Middle frontal gyrus (tissue), 1 donor: ENCODE data around the gene CDS1.
"Not testable (repeated sequence)": the region's sequence is repeated elsewhere in the genome, so short reads cannot be mapped to it uniquely, and the experiment has no call there.

Experiments
- DNase-seq: peaks from one replicate; pipeline ENCODE4 v3.0.0-alpha.2; 2015; ENCODE audit warnings: low spot score; ENCODE audit errors: extremely low spot score

Gene CDS1

DNA sequence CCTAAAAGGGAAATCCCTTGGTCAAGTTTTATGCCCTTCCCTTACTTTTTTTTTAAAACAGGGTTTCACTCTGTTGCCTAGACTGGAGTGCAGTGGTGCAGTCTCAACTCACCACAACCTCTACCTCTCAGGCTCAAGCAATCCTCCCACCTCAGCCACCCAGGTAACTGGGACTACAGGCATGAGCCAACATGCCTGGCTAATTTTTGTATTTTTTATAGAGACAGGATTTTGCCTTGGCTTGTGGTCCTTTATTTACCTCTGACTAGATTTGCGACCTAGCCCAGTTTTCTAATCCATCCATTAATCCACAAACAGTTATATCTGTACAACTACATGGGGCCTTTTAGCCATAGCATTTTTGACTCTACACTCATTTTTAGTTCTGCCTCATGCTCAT, 23.7 kb downstream of the CDS1 start:
- DNase-seq = no peak

DNA sequence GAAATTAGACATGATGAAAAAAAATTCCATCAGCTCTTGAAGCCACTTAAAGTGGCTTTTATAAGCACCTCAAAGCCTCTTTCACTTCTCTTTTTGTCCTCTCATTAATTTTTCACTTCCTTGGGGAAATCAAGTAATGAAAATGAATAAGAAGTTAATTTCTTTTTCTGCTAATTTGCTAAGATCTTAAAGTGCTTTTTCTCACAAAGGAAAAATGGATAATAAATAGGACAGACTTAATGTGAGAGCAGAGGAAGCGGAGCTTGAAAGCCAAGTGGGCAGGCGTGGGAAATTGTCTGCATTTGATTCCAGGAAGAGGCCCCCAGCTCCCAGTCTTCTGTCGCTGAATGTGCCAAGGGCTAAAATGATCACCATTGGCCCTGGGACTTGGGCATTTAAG, 28.6 kb downstream of the CDS1 start:
- DNase-seq = no peak

DNA sequence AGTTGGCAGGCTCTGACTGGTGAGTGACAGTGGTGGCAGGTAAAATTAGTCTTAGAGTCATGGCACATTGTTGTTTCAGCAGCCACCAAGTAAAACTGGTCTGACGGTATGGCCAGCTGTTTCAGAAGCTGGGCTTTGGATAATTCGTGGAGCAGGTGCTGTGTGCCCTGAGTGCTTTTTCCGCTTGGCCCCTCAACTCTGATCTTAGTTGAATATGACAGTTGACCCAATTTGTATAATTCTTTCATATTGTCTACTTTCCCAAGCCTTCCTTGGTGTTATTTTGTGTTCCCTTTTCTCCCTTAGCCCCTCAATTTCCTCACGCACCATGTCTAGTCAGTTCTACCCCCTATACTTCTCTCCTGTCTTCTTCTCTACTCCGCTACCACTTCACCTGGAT, 32.0 kb downstream of the CDS1 start:
- no peak for DNase-seq

DNA sequence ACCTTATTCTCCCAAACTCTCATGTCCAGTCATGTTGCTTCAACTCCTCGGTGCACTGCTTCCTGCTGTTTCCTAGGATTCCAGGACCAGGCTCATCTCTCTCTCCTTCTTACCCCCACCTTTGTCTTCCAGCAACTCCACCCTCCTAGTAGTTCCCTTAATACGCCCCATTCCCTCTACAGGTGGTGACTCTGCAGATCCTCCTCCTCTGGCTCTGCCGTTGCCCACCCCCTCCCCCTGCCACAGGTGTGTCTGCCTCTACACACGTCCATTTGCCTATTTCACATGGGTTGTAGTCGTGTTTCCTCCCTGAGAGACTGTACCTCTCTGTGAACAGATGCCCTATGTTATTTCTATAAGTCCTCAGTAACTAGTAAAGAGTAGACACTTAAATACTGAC, 32.4 kb downstream of the CDS1 start:
- DNase-seq = no peak

DNA sequence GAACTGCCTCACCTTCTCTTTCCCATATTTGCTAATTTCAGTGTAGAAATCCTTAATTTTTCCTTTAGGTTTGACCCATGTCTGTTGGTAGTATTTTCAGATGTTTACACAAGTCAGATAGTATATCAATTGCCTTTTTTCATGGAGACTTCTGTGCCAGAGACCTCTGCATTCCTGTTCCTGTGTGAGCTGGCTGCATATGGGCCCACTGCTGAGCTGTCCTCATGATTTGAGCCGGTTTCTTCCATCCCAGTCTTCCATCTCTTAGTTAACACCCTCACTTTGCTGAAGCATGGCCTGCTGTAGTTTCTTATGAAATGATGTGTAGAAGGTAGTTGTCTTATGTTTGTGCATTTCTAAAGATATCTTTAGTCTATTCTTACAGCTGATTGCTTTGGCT, 40.0 kb downstream of the CDS1 start:
- no peak for DNase-seq

DNA sequence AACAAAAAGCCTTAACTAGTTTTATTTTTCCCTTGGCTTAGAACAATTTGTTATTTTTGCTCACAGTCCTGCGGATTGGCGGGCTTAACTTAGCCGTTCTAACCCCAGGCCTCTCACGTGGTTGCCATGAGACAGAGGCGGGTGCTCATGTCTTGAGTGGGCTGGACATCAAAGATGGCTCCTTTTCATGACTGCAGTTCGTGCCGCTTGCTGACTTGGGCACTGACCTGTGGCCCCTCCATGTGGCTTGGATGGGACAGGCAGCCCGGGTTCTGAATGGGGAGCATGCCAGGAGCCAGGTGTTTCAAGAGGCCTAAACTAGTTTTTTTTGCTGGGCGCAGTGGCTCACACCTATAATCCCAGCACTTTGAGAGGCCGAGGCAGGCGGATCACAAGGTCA, 40.7 kb downstream of the CDS1 start:
- no peak for DNase-seq

DNA sequence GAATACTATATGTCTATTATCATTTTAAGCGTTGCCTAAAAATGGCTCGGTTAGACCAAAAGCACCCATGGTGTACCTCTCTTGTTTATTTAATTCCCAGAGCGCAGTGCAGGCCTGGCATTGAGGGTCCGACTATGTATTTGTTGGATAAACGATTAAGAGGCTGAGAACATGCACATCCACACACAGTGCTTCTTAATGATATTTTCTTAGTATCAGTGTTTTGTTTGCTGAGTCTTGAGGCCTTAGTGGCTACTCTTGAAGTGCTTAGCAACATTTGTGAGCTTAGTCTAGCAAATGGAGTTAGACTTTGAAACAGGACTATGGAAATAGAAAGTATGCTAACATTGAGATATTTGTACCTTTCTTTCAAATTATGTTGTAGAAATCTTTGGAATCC, 43.7 kb downstream of the CDS1 start:
- no peak for DNase-seq

DNA sequence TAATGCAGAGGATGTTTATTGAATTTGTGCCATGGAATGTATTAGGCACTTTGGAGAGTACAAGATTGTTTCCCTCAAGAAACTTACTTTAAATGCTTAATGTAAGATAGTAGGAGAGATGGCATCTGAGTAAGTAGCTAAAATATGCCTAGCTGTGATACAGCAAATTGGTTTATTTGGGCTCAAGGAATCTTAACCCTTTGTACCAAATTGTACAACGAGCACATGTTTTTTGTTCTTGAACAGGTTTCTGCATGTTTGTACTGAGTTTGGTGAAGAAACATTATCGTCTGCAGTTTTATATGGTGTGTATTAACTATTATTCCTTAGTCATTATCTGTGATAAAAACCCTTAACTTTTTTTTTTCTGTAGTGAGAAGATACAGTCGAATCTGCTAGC, 48.6 kb downstream of the CDS1 start:
- DNase-seq = no peak

DNA sequence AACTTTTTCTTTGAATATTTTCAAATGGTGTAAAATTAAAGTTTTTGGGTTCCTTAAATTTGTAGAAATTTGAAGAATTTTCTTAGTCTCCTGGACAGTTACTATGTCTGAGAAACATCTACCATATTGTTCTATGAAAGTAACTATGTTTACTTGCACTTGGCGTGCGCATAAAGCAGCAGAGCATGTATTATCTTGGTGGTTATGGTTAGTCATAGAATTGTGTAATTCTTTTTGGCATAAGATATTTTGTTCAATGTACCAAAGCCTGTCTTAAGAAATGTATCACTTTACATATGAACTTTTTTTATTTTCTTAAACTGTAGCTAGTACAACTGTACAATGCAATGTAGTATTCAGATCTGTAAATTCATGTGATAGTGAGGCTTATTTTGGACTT, 49.2 kb downstream of the CDS1 start:
- no peak for DNase-seq

DNA sequence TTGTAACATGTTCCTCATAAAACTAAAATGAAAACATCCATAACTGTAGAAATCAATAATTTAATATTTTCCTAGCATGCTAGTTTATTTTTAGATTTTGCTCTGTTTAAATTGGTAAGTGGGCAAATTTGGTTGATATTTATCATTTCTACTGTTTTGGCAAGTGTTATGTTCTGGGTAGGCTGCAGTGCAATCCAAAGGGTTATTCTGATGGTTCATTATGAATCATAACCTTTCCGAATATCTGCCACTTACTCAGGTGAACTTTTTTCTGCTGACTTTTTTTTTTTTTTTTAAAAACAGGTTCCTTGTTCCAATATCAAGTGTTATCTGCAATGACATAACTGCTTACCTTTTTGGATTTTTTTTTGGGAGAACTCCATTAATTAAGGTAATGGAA, 52.0 kb downstream of the CDS1 start:
- no peak for DNase-seq

DNA sequence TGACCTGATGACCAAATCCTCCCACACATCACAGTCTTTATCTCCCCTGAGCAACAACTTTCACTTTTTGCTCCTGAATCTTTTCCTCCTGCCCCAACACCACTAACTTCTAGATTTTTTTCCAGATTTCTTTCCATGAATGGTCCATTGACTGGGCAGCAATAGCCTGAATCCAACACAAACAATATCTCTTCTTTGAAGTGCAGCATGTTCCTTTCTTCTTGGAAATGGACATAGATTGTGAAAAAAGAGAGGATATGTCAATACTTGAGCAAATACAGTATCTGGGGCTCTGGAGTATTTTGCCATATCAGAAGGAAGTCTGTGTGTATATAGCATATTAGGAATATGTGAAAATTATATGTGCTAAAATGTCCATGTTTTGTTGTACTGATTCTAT, 55.2 kb downstream of the CDS1 start:
- DNase-seq = no peak

DNA sequence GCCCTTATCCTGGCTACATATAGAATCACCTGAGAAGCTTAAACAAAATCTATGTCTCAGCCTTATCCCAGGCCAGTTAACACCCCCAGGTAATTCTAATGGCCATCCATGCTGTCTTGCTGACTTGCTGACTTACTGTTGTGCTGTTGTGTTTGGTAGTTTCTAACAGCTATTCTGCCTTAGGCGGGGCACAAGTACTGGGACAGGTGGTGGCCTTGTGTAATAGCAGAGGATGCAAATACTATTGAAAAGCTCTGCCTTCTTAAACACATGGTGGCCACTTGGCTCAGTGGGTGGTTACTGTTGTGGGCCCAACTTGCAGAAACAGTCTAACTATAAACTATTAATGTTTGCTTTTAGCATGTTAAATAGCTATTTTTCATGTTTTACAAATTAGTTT, 56.2 kb downstream of the CDS1 start:
- no peak for DNase-seq

DNA sequence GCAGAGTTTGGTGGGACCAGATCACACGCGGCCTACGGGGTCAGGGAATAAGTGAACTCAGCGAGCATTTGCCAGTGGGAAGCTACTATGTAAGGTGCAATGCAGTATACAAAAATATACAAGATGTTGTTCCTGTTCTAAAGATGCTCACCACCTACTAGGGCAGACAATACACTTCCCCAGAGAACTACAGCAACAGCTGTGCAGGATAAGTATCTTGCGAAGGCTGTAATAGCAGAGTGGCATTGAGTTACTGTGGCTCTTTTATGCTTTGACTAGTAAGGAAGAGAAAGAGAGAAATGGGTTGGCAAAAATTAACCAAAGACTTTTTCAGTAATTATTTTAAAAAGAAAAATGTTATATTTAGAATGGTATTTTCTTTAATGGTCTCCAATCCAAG, 61.2 kb downstream of the CDS1 start:
- DNase-seq = no peak

DNA sequence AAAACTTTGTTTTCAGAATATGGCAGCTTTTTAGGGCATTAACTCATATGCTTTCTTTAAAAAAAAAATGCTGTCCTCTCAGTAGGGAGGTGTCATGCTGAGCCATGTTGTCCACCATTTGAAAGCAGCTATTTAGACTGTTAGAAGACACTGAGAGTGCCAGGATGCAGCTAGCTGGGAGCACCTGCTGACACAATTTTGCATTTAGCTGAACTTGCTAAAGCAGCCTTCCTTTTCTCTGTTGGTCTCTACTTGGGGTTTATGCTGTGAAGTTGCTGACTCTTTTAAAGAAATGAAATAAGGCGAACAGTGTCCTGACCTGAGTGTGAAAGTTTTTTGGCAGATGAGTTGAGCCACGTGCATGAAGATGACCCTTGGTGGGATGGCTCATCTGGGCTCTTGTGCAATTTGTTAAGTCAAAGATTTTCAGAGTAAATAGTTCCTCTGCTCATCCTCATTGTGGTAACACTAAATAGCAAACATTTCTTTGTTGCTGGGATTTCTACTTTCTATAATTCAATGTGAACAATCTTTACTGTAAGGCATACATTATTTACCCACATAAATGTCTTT, 64.5 kb downstream of the CDS1 start:
- no peak for DNase-seq

DNA sequence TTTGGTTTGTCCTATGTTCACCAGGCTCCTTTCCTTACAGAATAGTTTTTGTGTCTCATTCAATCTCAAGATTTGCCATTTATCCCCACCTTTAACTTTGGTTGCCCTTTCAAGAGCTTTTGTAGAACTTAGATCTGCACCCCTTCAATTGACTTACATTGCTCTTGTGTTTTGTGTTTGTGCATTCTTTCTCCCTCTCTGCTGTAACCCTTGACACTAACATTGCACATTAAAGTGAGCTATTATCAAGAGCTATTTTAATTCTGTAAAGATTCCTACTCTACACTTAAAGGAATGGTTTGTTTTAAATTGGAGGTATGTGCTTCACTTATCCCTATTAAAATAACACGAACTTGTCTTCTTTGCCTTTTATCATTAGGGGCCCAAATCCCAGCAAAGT, 65.3 kb downstream of the CDS1 start:
- DNase-seq = no peak

DNA sequence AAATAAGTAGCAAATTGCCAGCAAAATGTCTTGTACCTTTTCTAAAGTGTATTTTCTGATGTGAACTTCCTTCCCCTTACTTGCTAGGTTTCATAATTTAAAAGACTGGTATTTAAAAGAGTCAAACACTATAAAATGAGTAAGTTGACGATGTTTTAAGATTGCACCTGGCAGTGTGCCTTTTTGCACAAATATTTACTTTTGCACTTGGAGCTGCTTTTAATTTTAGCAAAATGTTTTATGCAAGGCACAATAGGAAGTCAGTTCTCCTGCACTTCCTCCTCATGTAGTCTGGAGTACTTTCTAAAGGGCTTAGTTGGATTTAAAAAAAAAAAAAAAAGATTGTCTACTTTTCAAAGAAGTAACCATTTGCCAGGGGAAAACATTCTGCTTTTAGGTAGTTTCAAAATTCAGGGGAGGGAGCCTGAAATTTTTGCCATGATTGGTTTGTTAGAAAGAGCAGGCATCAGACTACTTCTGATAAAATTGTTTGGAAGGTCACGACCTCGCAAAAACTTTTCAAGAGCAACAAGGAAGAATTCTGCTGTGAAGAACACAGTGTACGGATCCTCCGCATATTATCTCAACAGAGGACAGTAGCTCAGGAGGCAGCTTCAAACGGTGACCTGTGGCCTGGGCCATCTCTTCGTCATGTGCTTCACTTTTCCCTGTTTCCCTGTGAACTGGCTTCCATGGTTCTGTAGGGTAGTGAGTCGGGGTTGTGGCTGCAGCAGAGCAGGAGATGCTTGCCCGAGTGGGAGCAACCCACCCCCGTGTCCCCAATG, 66.1 kb downstream of the CDS1 start:
- no peak for DNase-seq

DNA sequence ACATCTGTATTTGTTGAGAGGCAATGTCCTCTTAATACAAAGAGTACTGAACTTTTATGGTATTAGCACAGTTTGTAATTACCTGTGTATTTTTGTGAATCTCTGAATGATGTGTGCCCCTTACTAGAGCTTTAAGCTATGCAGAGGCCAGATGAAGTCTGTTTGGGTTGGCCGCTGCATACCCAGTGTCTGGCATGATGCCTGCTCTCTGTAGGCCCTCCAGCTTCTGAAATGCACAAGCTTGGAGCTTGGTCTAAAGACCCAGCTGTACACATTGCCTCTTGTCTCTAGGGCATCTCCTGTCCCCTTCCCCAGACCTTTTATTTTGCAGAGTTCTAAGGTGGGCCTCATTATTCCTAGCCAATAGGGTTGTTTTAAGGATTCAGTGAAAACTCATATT, 68.6 kb downstream of the CDS1 start:
- no peak for DNase-seq

DNA sequence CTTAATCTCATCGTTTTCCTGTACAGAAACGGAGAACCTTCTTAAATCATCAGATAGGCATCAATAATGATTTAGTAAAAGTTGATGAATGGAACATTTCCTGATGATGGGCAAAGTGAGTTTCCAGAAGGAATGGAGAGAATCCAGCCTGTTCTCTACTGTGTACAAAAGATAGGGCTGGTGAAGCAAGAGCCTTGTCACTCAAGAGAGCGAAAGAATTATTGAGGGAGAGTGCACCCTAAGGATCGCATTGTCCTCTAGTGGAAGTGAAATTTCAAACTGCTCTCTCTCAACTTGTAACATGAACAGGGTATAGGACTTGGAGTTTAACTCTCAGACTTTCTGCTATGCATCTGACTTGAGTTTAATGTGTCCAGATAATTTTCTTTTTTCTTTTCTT, 69.6 kb downstream of the CDS1 start:
- no peak for DNase-seq

DNA sequence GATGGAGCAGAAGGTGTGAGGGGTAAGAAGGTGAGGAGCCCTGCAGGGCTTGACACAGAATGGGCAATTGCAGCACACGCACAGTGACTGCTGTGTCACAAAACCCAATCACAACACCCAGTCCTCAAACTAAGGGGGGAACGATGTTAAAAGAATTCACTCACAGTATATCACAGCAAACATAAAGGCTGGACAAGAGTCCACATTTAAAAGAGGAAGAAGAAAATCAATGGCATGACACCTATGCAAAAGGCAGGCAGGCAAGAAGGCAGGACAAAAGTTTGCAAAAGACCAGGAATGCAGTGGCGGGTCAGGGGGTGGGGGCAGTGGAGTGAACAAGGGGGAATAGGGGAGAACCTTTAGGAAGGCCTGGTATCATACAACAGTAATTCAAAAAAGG, 77.7 kb downstream of the CDS1 start:
- no peak for DNase-seq

DNA sequence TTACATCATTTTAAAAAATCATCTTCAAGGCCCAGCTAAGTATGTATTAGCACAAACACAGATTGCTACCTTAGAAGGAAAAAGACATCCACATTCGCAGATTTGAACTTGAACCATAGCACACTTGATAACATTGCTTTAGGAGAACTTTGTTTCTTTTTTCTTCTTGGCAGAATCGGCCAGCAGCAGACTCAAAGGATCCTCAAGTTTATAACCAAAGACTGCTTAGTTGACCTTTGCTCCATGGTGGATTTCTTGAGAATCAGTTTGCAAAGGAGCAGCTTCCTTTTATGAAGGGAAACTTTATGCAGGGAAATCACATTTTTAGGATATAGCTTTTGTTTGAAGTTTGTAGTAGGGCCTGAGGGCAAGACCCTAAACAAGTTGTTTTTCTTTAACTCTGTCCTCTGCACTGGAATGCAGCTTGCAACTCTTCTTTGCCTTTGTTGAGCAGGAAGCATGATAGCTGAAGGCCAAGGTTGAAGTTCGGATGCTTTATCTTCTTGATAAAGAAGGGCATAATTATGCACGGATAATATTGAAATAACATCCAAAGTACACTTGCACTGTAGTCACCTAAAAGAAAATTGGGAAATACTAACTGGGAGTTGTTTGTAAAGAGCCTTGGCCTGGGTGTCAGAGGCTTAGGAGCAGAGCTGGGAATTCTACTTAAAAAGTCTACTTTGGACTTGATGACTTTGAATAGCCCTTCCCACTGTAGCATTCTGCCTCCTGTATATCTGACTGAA, 78.4 kb downstream of the CDS1 start:
- no peak for DNase-seq

DNA sequence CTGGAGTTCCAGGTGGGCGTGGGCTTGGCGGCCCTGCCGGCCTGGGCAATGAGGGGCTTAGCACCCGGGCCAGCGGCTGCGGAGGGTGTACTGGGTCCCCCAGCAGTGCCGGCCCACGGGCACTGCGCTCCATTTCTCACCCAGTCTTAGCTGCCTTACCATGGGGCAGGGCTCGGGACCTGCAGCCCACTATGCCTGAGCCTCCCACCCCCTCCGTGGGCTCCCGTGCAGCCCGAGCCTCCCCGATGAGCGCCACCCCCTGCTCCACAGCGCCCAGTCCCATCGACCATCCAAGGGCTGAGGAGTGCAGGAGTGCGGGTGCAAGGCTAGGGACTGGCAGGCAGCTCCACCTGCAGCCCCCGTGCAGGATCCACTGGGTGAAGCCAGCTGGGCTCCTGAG, 81.8 kb downstream of the CDS1 start:
- not testable (repeated sequence) for DNase-seq

DNA sequence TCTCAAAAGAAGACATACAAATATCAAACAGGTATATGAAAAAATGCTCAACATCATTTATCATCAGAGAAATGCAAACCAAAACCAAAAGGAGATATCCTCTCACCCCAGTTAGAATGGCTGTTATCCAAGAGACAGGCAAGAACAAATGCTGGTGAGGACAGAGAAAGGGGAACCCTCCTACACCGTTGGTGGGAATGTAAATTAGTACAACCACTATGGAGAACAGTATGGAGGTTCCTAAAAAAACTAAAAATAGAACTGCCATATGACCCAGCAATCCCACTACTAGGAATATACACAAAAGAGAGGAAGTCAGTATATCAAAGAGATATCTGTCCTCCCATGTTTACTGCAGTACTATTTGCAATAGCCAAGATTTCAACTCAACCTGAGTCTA, 83.5 kb downstream of the CDS1 start:
- no peak for DNase-seq

DNA sequence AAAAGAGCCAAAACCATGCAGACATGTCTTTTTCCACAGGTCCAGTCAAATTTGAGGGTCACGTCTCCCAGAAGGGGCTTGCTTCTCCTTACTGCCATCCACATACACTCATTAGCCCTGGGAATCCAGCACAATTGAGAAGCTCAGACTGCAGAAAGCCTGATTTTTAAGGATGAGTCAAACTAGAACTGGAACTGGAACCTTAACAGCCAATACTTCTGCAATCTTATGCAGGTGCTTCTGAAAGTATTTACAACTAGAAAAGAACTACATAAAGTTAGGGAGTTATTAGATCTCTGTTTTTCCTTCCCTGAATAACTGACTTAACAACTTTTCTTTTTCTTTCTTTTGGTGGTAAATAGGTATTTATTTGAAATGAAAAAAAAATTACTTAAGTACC, 86.3 kb downstream of the CDS1 start:
- DNase-seq = no peak
